Measurements from ENCODE around the gene ALPK1.

DNA sequence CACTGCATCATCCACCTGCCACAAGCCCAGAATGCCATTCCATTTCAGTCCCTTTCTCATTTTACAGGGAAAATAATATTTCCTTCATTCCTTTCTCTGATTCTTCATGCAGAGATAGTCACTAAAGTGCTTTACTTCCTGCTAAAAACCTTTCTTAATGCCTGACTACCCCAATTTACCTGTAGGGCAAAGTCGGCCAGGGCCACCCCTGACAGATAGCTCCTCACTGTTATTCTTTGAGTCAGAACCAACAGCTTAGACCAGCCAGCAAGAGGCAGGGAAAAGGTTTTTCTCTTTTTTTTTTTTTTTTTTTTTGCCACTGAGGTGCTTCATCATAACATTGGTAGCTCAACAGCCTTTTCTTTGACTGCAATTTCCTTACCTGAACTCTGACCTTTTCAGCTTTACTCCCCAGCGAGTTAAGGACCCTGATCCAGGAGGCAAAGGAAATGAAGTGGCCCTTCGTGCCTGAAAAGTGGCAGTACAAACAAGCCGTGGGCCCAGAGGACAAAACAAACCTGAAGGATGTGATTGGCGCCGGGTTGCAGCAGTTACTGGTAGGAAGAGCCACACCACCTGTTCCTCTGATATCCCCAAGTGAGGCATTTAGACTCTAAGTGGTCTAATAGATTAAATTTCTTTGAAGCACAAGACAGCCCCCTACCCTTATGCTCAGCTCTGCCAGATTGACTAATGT lies 85.0 kb downstream of the ALPK1 start:
- TF ChIP-seq CEBPB (IDR thresholded peaks at IDR 0.05) (no peak), MAX (IDR thresholded peaks at IDR 0.05) (no peak), REST (IDR thresholded peaks at IDR 0.05; ENCODE audit: low read depth) (no peak), TAF1 (IDR thresholded peaks at IDR 0.05; ENCODE audit: low read depth) (no peak), EGR1 (IDR thresholded peaks at IDR 0.05) (no peak), NFIC (IDR thresholded peaks at IDR 0.05) (no peak), YY1 (IDR thresholded peaks at IDR 0.05; ENCODE audit: low read depth) (no peak), ZBTB7A (IDR thresholded peaks at IDR 0.05; ENCODE audit: low read depth) (no peak)

Measured in Ishikawa (cell line).